ENCODE results near the gene KCND3.

KCND3 gene

GRCh38 chr1:111937147-111937725 lies 52.2 kb downstream of the KCND3 start:
- Histone ChIP-seq H3K9me2 (ENCODE audit: low read depth, low read length) (no peaks in the 10 kb centered on the region), H3K27me3 (ENCODE audit: insufficient read depth, low read length) (0 out of 2 replicates have a peak, but pooled peaks cover 5% of the 10 kb centered on the region), H3K36me3 (ENCODE audit: insufficient read depth, low read length) (no peaks in the 10 kb centered on the region), H3K27ac (ENCODE audit: low read depth, low read length, poor library complexity, severe bottlenecking) (no peak overlapping the region), H3K9me3 (ENCODE audit: low read length) (no peaks in the 10 kb centered on the region), H3K9ac (ENCODE audit: low read length) (no peak overlapping the region), H4K20me1 (ENCODE audit: insufficient read depth, low read length) (no peaks in the 10 kb centered on the region), H3K4me3 (ENCODE audit: low read depth, low read length, poor library complexity, severe bottlenecking) (no peak overlapping the region), H3K4me1 (ENCODE audit: insufficient read depth, low read length, severe bottlenecking) (no peaks in the 10 kb centered on the region), H3K79me2 (ENCODE audit: insufficient read depth, low read length) (no peaks in the 10 kb centered on the region), H3K4me2 (ENCODE audit: low read length) (no peak overlapping the region), H2AFZ (ENCODE audit: low read length) (no peak overlapping the region), H3F3A (ENCODE audit: insufficient read depth, low read length) (no peaks in the 10 kb centered on the region)
- TF ChIP-seq EZH2 (IDR thresholded peaks at IDR 0.05; ENCODE audit: borderline replicate concordance, low read length) = no peak
- TF ChIP-seq, protein P1, sequence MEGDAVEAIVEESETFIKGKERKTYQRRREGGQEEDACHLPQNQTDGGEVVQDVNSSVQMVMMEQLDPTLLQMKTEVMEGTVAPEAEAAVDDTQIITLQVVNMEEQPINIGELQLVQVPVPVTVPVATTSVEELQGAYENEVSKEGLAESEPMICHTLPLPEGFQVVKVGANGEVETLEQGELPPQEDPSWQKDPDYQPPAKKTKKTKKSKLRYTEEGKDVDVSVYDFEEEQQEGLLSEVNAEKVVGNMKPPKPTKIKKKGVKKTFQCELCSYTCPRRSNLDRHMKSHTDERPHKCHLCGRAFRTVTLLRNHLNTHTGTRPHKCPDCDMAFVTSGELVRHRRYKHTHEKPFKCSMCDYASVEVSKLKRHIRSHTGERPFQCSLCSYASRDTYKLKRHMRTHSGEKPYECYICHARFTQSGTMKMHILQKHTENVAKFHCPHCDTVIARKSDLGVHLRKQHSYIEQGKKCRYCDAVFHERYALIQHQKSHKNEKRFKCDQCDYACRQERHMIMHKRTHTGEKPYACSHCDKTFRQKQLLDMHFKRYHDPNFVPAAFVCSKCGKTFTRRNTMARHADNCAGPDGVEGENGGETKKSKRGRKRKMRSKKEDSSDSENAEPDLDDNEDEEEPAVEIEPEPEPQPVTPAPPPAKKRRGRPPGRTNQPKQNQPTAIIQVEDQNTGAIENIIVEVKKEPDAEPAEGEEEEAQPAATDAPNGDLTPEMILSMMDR (IDR thresholded peaks at IDR 0.05; ENCODE audit: low read length) = no peak

GRCh38 chr1:111934106-111934852 lies 55.2 kb downstream of the KCND3 start:
- Histone ChIP-seq H3K9me3 (ENCODE audit: low read length) (no peaks in the 10 kb centered on the region), H2AFZ (ENCODE audit: low read length) (no peak overlapping the region), H3K4me1 (ENCODE audit: insufficient read depth, low read length, severe bottlenecking) (no peaks in the 10 kb centered on the region), H3K9me2 (ENCODE audit: low read depth, low read length) (no peaks in the 10 kb centered on the region), H3K36me3 (ENCODE audit: insufficient read depth, low read length) (no peaks in the 10 kb centered on the region), H3F3A (ENCODE audit: insufficient read depth, low read length) (no peaks in the 10 kb centered on the region), H3K27me3 (ENCODE audit: insufficient read depth, low read length) (no peaks in the 10 kb centered on the region), H3K4me2 (ENCODE audit: low read length) (no peak overlapping the region), H3K4me3 (ENCODE audit: low read depth, low read length, poor library complexity, severe bottlenecking) (no peak overlapping the region), H4K20me1 (ENCODE audit: insufficient read depth, low read length) (no peaks in the 10 kb centered on the region), H3K9ac (ENCODE audit: low read length) (no peak overlapping the region), H3K27ac (ENCODE audit: low read depth, low read length, poor library complexity, severe bottlenecking) (no peak overlapping the region), H3K79me2 (ENCODE audit: insufficient read depth, low read length) (no peaks in the 10 kb centered on the region)
- TF ChIP-seq, protein P1 (IDR thresholded peaks at IDR 0.05; ENCODE audit: low read length) = no peak
- TF ChIP-seq EZH2 (IDR thresholded peaks at IDR 0.05; ENCODE audit: borderline replicate concordance, low read length) = no peak

GRCh38 chr1:111930356-111930755 lies 59.1 kb downstream of the KCND3 start:
- Histone ChIP-seq H3K9ac (ENCODE audit: low read length) (no peak overlapping the region), H3F3A (ENCODE audit: insufficient read depth, low read length) (no peaks in the 10 kb centered on the region), H3K9me2 (ENCODE audit: low read depth, low read length) (no peaks in the 10 kb centered on the region), H3K9me3 (ENCODE audit: low read length) (no peaks in the 10 kb centered on the region), H3K79me2 (ENCODE audit: insufficient read depth, low read length) (no peaks in the 10 kb centered on the region), H4K20me1 (ENCODE audit: insufficient read depth, low read length) (no peaks in the 10 kb centered on the region), H3K27me3 (ENCODE audit: insufficient read depth, low read length) (no peaks in the 10 kb centered on the region), H3K36me3 (ENCODE audit: insufficient read depth, low read length) (no peaks in the 10 kb centered on the region), H3K27ac (ENCODE audit: low read depth, low read length, poor library complexity, severe bottlenecking) (no peak overlapping the region), H3K4me3 (ENCODE audit: low read depth, low read length, poor library complexity, severe bottlenecking) (no peak overlapping the region), H3K4me2 (ENCODE audit: low read length) (no peak overlapping the region), H3K4me1 (ENCODE audit: insufficient read depth, low read length, severe bottlenecking) (no peaks in the 10 kb centered on the region), H2AFZ (ENCODE audit: low read length) (no peak overlapping the region)
- TF ChIP-seq EZH2 (IDR thresholded peaks at IDR 0.05; ENCODE audit: borderline replicate concordance, low read length) = no peak
- TF ChIP-seq, protein P1 (IDR thresholded peaks at IDR 0.05; ENCODE audit: low read length) = no peak
